CD14-positive monocyte (primary cell): ENCODE data around the gene HES3. TPM values are rescaled to one million over a fixed set of nuclear protein-coding genes. Genes with fewer than 3 reads are reported as not detected.

Experiments used
- DNase-seq, 3 donors: peaks; one replicate each; pipeline ENCODE4 v3.0.0-alpha.2; 2011 to 2022
- H2AFZ ChIP-seq: 2 replicates; pipeline ENCODE4 v1.6.0; 2012; ENCODE audit warnings: mild to moderate bottlenecking, low read depth, low read length, inconsistent platforms; ENCODE audit not compliant: insufficient read depth, poor library complexity, severe bottlenecking
- H3K27ac ChIP-seq, 2 donors: 1 replicate in 1 of 2; 2 replicates in 1 of 2; pipeline ENCODE4 v1.5.1; 2012 to 2013; ENCODE audit warnings: low read length in 2 of 2, control low read depth in 1 of 2, inconsistent platforms in 1 of 2, low read depth in 1 of 2, mild to moderate bottlenecking in 1 of 2
- H3K27me3 ChIP-seq, 2 donors: one replicate each; pipeline versions ENCODE4 v1.6.0 to v1.6.1; 2011 to 2013; ENCODE audit warnings: low read length in 2 of 2; ENCODE audit not compliant: control insufficient read depth in 2 of 2, insufficient read depth in 2 of 2
- H3K36me3 ChIP-seq, 2 donors: replicated peaks in 1 of 2; 1 replicate in 1 of 2; 2 replicates in 1 of 2; pipeline versions ENCODE4 v1.5.1 to v1.6.1; 2012 to 2013; ENCODE audit warnings: low read length in 2 of 2, control low read depth in 1 of 2, inconsistent platforms in 1 of 2, mild to moderate bottlenecking in 1 of 2; ENCODE audit not compliant: insufficient read depth in 2 of 2, control insufficient read depth in 1 of 2
- H3K4me1 ChIP-seq, 2 donors: 1 replicate in 1 of 2; 2 replicates in 1 of 2; pipeline versions ENCODE4 v1.5.1 to v1.6.1; 2012 to 2013; ENCODE audit warnings: low read length in 2 of 2, control low read depth in 1 of 2, inconsistent platforms in 1 of 2, mild to moderate bottlenecking in 1 of 2, moderate library complexity in 1 of 2; ENCODE audit not compliant: insufficient read depth in 2 of 2, control insufficient read depth in 1 of 2
- H3K4me2 ChIP-seq: replicated peaks from 2 replicates; pipeline ENCODE3; 2012; ENCODE audit warnings: low read length, moderate library complexity, mild to moderate bottlenecking; ENCODE audit not compliant: poor library complexity, severe bottlenecking; ENCODE audit errors: extremely low read depth
- H3K4me3 ChIP-seq, 3 experiments: fragments of 200-600 bp in 1 of 3; sonication (generic) in 1 of 3; replicated peaks in 1 of 3; 1 replicate in 2 of 3; 2 replicates in 1 of 3; pipeline ENCODE4 v1.5.1; 2011 to 2013; ENCODE audit warnings: low read length in 3 of 3, mild to moderate bottlenecking in 3 of 3, control low read depth in 2 of 3, low read depth in 2 of 3, inconsistent platforms in 1 of 3, moderate library complexity in 1 of 3
- H3K79me2 ChIP-seq: 2 replicates; pipeline ENCODE4 v1.6.0; 2012; ENCODE audit warnings: mild to moderate bottlenecking, control low read depth, inconsistent platforms, low read length, moderate library complexity; ENCODE audit not compliant: insufficient read depth
- H3K9ac ChIP-seq: 2 replicates; pipeline ENCODE4 v1.6.0; 2017; ENCODE audit warnings: low read length, mild to moderate bottlenecking; ENCODE audit not compliant: insufficient read depth, poor library complexity, severe bottlenecking
- H3K9me3 ChIP-seq, 2 donors: replicated peaks in 1 of 2; 1 replicate in 1 of 2; 2 replicates in 1 of 2; pipeline versions ENCODE4 v1.5.1 to v1.6.1; 2012 to 2013; ENCODE audit warnings: low read length in 2 of 2, control low read depth in 1 of 2; ENCODE audit not compliant: control insufficient read depth in 1 of 2, insufficient read depth in 1 of 2
- H4K20me1 ChIP-seq: 2 replicates; pipeline ENCODE4 v1.6.0; 2012; ENCODE audit warnings: mild to moderate bottlenecking, low read length, control low read depth, moderate library complexity; ENCODE audit not compliant: insufficient read depth
- H3K27ac Mint-ChIP-seq, 7 donors: one replicate each; pipeline ENCODE4 v1.8.0; 2020; ENCODE audit warnings: mild to moderate bottlenecking in 7 of 7, mixed read lengths in 7 of 7, moderate library complexity in 6 of 7, inconsistent platforms in 2 of 7
- H3K27me3 Mint-ChIP-seq, 3 donors: one replicate each; pipeline ENCODE4 v1.8.0; 2021 to 2022; ENCODE audit warnings: low read depth in 3 of 3, mild to moderate bottlenecking in 3 of 3, mixed read lengths in 3 of 3, moderate library complexity in 3 of 3, inconsistent platforms in 1 of 3
- H3K36me3 Mint-ChIP-seq, 2 donors: one replicate each; pipeline ENCODE4 v1.8.0; 2020; ENCODE audit warnings: mixed read lengths in 2 of 2, inconsistent platforms in 1 of 2, mild to moderate bottlenecking in 1 of 2
- H3K4me1 Mint-ChIP-seq: one replicate; pipeline ENCODE4 v1.8.0; 2020; ENCODE audit warnings: mild to moderate bottlenecking, mixed read lengths
- H3K4me3 Mint-ChIP-seq, 2 donors: one replicate each; pipeline ENCODE4 v1.8.0; 2020; ENCODE audit warnings: mild to moderate bottlenecking in 2 of 2, mixed read lengths in 2 of 2, moderate library complexity in 1 of 2
- H3K9me3 Mint-ChIP-seq, 7 donors: one replicate each; pipeline ENCODE4 v1.8.0; 2020 to 2022; ENCODE audit warnings: mixed read lengths in 7 of 7, mild to moderate bottlenecking in 6 of 7, moderate library complexity in 6 of 7, inconsistent platforms in 2 of 7
- CTCF ChIP-seq: fragments of 200-600 bp; IDR thresholded peaks from one replicate; pipeline ENCODE4 v1.8.0; 2022; ENCODE audit warnings: antibody characterized with exemption, mild to moderate bottlenecking
- WGBS: methylation state at CpG from one replicate; pipeline ENCODE4 v1.1.5; 2013; ENCODE audit warnings: missing lambda C conversion rate; ENCODE audit not compliant: insufficient coverage; 5-methylcytosine and 5-hydroxymethylcytosine counted together
- intact Hi-C, 2 donors: fragments of 100-400 bp; cut with micrococcal nuclease; formaldehyde crosslinking; loops; one replicate each; pipeline versions ENCODE4 v1.15.0 to v1.15.1; 2023
- polyA plus RNA-seq, 3 donors: library from polyadenylated mRNA; depleted of rRNA in 1 of 3; unstranded in 2 of 3; stranded (reverse) in 1 of 3; fragments of 300-500 nt in 2 of 3; fragments of >200 nt in 1 of 3; fragmentation: Illumina TruSeq in 2 of 3; gene quantifications; 1 replicate in 2 of 3; 2 replicates in 1 of 3; pipeline ENCODE4 v1.2.3, GENCODE V29; 2012 to 2021

Gene HES3
- polyA plus RNA-seq, 3 donors: not detected

GRCh38 chr1:6222636-6223035 lies 21.3 kb upstream of the HES3 start:
- H3K27ac ChIP-seq: no peak overlapping the region
- no peaks in the 10 kb centered on the region for H4K20me1 ChIP-seq
- 83% methylated on average over 3 of the region's 6 CpGs for WGBS
- no peak overlapping the region for H2AFZ ChIP-seq
- H3K9me3 ChIP-seq: no peaks in the 10 kb centered on the region
- Mint-ChIP-seq H3K27me3 (peaks cover under 1 to 2% (median 1%) of the 10 kb centered on the region in 3 donors), H3K36me3 (peaks cover 58 to 69% of the 10 kb centered on the region in 2 donors), H3K4me1 (no peaks in the 10 kb centered on the region), H3K27ac (peak overlapping the region in 2 of 7 donors; percentile 24 to 31), H3K9me3 (no peaks in the 10 kb centered on the region), H3K4me3 (no peak overlapping the region)
- intact Hi-C loops: no loop called here
- peaks cover 40 to 63% of the 10 kb centered on the region in 2 donors for H3K36me3 ChIP-seq
- H3K27me3 ChIP-seq: no peaks in the 10 kb centered on the region
- no peak overlapping the region for H3K4me3 ChIP-seq
- no peak for TF ChIP-seq CTCF
- no peaks in the 10 kb centered on the region for H3K4me1 ChIP-seq
- H3K79me2 ChIP-seq: no peaks in the 10 kb centered on the region
- H3K4me2 ChIP-seq: no peak overlapping the region
- H3K9ac ChIP-seq: no peak overlapping the region
- DNase-seq: no peak

- no peak overlapping the region for H3K27ac ChIP-seq
- Mint-ChIP-seq H3K4me1 (no peaks in the 10 kb centered on the region), H3K27me3 (peaks cover 0 to 1% (median 0%) of the 10 kb centered on the region in 3 donors), H3K9me3 (no peaks in the 10 kb centered on the region), H3K36me3 (peaks cover 61 to 79% of the 10 kb centered on the region in 2 donors), H3K4me3 (no peak overlapping the region), H3K27ac (no peak overlapping the region)
- H3K4me3 ChIP-seq: no peak overlapping the region
- no peak overlapping the region for H2AFZ ChIP-seq
- no peaks in the 10 kb centered on the region for H4K20me1 ChIP-seq
- TF ChIP-seq CTCF: no peak
- no peaks in the 10 kb centered on the region for H3K79me2 ChIP-seq
- intact Hi-C loops: no loop called here
- H3K9ac ChIP-seq: no peak overlapping the region
- H3K9me3 ChIP-seq: no peaks in the 10 kb centered on the region
- no peak for DNase-seq
- no peak overlapping the region for H3K4me2 ChIP-seq
- no peaks in the 10 kb centered on the region for H3K27me3 ChIP-seq
- WGBS: no CpG with 5 or more reads among the region's 13 CpGs
- H3K4me1 ChIP-seq: no peaks in the 10 kb centered on the region
- peaks cover 47 to 72% of the 10 kb centered on the region in 2 donors for H3K36me3 ChIP-seq
These were observed 20.4 kb upstream of the HES3 start for GRCh38 chr1:6223617-6224016.
